Prostate gland (tissue), 2 donors: ENCODE data around the gene FFAR4.

Source experiments
- POLR2A ChIP-seq: fragments of 450-650 bp; IDR thresholded peaks from one replicate; pipeline ENCODE4 v1.6.1; 2016; ENCODE audit warnings: antibody characterized with exemption, mild to moderate bottlenecking
- TF ChIP-seq, protein P1 (sequence below), 4 experiments: fragments of 200-600 bp in 2 of 4; fragments of 450-650 bp in 2 of 4; sonication (generic) in 2 of 4; IDR thresholded peaks; 1 replicate in 3 of 4; 2 replicates in 1 of 4; pipeline ENCODE4 v1.5.1; 2016 to 2019; ENCODE audit warnings: antibody characterized with exemption in 4 of 4, mild to moderate bottlenecking in 2 of 4, moderate library complexity in 2 of 4

DNA sequence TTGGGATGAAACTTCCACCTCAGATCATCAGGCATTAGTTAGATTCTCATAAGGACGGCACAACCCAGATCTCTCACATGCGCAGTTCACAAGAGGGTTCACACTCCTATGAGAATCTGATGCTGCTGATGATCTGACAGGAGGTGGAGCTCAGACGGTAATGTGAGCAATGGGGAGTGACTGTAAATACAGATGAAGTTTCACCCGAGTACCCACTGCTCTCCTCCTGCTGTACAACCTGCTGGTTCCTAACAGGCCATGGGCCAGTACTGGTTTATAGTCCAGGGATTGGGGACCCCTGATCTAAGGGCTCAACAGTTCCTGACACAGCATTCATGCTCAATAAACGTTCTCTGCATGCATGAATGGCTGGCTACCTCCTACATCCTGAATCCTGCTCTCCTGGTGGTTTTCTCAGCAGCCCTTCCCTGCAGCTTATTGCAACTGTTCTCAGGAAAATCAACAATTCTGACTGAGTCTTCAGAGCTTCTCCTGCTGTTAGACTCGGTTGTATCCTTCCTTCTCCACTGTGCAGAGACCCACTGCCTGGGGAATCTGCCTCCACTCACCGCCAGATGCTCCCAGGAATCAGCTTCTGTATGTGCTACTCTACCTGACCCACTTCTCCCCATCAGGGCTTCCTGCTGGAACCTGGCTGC is 63.3 kb downstream of the FFAR4 start:
- TF ChIP-seq, protein P1, sequence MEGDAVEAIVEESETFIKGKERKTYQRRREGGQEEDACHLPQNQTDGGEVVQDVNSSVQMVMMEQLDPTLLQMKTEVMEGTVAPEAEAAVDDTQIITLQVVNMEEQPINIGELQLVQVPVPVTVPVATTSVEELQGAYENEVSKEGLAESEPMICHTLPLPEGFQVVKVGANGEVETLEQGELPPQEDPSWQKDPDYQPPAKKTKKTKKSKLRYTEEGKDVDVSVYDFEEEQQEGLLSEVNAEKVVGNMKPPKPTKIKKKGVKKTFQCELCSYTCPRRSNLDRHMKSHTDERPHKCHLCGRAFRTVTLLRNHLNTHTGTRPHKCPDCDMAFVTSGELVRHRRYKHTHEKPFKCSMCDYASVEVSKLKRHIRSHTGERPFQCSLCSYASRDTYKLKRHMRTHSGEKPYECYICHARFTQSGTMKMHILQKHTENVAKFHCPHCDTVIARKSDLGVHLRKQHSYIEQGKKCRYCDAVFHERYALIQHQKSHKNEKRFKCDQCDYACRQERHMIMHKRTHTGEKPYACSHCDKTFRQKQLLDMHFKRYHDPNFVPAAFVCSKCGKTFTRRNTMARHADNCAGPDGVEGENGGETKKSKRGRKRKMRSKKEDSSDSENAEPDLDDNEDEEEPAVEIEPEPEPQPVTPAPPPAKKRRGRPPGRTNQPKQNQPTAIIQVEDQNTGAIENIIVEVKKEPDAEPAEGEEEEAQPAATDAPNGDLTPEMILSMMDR (IDR thresholded peaks at IDR 0.05) = no peak
- TF ChIP-seq POLR2A = no peak
